Activated CD4-positive, alpha-beta T cell treated with anti-CD3 and anti-CD28 coated beads for 36 hours (primary cell): ENCODE data around the gene ASIC4. TPM values are rescaled to one million over a fixed set of nuclear protein-coding genes. Genes with fewer than 3 reads are reported as not detected.

Experiments
- ATAC-seq: fragments of 200-7000 bp; cut with Tn5 transposase; one replicate; pipeline ENCODE4 v1.10.0; 2021; ENCODE audit warnings: mild to moderate bottlenecking, moderate library complexity
- CTCF ChIA-PET: fragments of 350-600 bp; sonication (Branson Sonifier 250); formaldehyde crosslinking; loops from one replicate; lab custom pipeline; 2021; ENCODE audit warnings: antibody characterized with exemption; lab: Charles Lee
- POLR2A ChIA-PET: fragments of 350-600 bp; sonication (Branson Sonifier 250); formaldehyde crosslinking; loops from one replicate; lab custom pipeline; 2021; ENCODE audit warnings: antibody characterized with exemption, inconsistent platforms; lab: Charles Lee
- DNase-seq: peaks from one replicate; pipeline ENCODE4 v3.0.0-alpha.2; 2020
- H3K27ac Mint-ChIP-seq: one replicate; pipeline ENCODE4 v1.8.0; 2021; ENCODE audit warnings: mixed read lengths
- H3K27me3 Mint-ChIP-seq: one replicate; pipeline ENCODE4 v1.8.0; 2021; ENCODE audit warnings: mixed read lengths
- H3K36me3 Mint-ChIP-seq: one replicate; pipeline ENCODE4 v1.8.0; 2021; ENCODE audit warnings: low read depth, mixed read lengths
- H3K4me1 Mint-ChIP-seq: one replicate; pipeline ENCODE4 v1.8.0; 2021; ENCODE audit warnings: mixed read lengths
- H3K4me3 Mint-ChIP-seq: one replicate; pipeline ENCODE4 v1.8.0; 2021; ENCODE audit warnings: mild to moderate bottlenecking, moderate library complexity, mixed read lengths
- H3K9me3 Mint-ChIP-seq: one replicate; pipeline ENCODE4 v1.8.0; 2021; ENCODE audit warnings: low read depth, mixed read lengths
- intact Hi-C, 2 experiments: fragments of 100-400 bp; cut with DNase I in 1 of 2; cut with micrococcal nuclease in 1 of 2; formaldehyde crosslinking; loops; one replicate each; pipeline versions ENCODE4 v1.14.2 to v1.15.1; 2022 to 2024; cut with DNase I, micrococcal nuclease
- total RNA-seq, 2 experiments: library from RNA; stranded (reverse); gene quantifications; one replicate each; pipeline ENCODE4 v1.2.3, GENCODE V29; 2021

The ASIC4 gene
- total RNA-seq, 2 experiments from 2014 or later: not detected

DNA sequence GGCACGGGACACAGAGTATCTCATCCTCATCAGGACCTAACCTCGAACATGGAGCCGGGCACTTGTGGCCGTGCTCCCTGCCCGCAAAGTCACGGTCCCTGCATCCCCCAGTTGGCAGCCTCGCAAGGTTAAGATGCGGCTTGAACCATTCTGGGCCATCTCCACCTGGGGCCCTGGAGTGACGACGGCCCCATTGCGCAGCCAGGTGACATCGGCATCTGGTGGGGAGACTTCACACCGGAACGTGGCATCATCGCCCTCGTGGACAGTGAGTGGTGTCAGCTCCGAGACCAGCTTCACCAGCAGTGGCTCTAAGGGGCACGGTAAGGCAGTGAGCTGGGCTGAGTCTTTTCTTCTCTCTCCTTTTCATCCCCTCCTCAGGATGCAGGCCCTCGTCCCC is 42.1 kb downstream of the ASIC4 start:
- no peaks in the 10 kb centered on the region for H3K9me3 Mint-ChIP-seq
- H3K4me3 Mint-ChIP-seq: no peak overlapping the region
- no peak overlapping the region for H3K27ac Mint-ChIP-seq
- ATAC-seq (no peak), DNase-seq (no peak)
- H3K4me1 Mint-ChIP-seq: peaks cover 5% of the 10 kb centered on the region
- intact Hi-C loops: no loop called here
- H3K27me3 Mint-ChIP-seq: peaks cover 25% of the 10 kb centered on the region
- CTCF ChIA-PET: interaction anchor here (0.7 kb wide), 1 partner anchor 45 kb away, joined by 4 read pairs; no protein-coding TSS in a partner anchor
- H3K36me3 Mint-ChIP-seq: no peaks in the 10 kb centered on the region
- POLR2A ChIA-PET: no interaction called here

DNA sequence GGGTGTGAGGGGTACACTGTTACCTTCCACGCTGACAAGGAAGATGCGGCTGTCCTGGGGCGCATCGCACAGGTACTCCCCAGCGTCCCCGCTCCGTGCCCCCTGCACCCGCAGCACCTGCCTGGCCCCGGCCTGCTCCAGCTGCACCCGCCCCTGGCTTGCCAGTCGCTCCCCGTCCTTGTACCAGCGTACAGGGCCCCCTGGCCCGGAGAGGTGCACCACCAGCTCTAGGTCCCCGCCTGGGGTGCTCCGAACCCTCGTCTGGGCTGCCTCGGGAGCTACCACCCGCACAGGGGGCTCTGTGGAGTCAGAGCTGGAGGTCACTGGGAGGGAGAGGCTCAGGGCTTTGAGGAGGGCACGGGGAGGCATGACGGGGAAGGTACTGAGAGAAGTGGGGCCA is 43.0 kb downstream of the ASIC4 start:
- peaks cover 2% of the 10 kb centered on the region for H3K4me1 Mint-ChIP-seq
- H3K4me3 Mint-ChIP-seq: no peak overlapping the region
- ChIA-PET POLR2A (no interaction called here), CTCF (interaction anchor here (0.6 to 1.0 kb wide), 2 partner anchors 49 to 168 kb away, joined by 3 read pairs; no protein-coding TSS in a partner anchor)
- no peaks in the 10 kb centered on the region for H3K9me3 Mint-ChIP-seq
- ATAC-seq (no peak), DNase-seq (no peak)
- H3K27me3 Mint-ChIP-seq: peaks cover 24% of the 10 kb centered on the region
- H3K36me3 Mint-ChIP-seq: no peaks in the 10 kb centered on the region
- intact Hi-C loops: no loop called here
- no peak overlapping the region for H3K27ac Mint-ChIP-seq

DNA sequence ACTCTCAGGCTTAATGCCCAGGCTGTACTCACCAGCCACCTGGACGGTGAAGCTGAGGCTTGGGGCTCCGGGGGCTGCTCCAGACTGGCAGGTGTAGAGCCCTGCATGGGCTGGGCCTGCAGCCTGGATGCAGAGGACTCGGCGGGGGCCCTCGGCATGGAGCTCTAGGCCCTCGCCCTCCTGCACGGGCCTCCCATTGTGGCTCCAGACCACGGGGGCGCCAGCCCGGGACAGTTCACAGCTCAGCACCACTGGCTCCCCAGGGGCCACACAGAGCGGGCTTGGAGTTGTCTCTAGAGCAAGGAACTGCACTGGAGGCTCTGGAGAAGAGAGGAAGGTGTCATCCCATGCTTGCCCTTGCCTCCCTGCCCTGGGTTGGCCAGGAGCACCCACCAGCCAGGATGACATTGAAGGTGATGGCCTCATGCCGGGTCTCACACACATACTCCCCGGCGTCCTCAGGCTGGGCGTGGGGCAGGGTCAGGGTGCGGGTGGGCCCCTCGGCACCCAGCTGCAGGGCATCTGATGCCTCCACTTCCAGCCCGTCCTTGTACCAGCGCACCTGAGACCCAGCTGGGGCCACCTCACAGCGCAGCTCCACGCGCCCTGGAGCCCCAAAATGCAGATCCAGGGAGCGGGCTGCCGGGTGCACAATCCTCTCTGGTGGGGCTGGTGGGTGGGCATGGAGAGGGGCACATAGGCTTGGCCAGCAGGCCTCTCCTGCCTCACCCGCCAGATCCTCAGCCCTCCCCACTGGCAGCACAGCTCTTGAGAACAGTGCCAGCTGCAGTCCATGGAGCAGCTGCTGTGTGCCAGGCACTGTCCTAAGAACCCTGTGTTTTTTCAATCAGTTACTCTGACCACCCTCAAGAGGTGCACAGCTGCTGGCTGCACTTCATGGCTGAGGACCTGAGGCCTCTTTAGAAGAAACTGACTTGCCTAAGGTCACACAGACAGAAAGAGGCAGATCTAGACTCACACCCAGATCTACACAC is 43.8 kb downstream of the ASIC4 start:
- Mint-ChIP-seq H3K36me3 (no peaks in the 10 kb centered on the region), H3K27ac (no peak overlapping the region), H3K9me3 (no peaks in the 10 kb centered on the region), H3K27me3 (peaks cover 22% of the 10 kb centered on the region), H3K4me3 (no peak overlapping the region), H3K4me1 (peaks cover 2% of the 10 kb centered on the region)
- ATAC-seq (no peak), DNase-seq (no peak)
- POLR2A ChIA-PET: no interaction called here
- intact Hi-C loops: no loop called here
- CTCF ChIA-PET: interaction anchor here (0.6 to 3.2 kb wide), 5 partner anchors 34 to 169 kb away, joined by 3 to 18 read pairs (median 4); partner anchors contain the start of genes SPEG and STK11IP

DNA sequence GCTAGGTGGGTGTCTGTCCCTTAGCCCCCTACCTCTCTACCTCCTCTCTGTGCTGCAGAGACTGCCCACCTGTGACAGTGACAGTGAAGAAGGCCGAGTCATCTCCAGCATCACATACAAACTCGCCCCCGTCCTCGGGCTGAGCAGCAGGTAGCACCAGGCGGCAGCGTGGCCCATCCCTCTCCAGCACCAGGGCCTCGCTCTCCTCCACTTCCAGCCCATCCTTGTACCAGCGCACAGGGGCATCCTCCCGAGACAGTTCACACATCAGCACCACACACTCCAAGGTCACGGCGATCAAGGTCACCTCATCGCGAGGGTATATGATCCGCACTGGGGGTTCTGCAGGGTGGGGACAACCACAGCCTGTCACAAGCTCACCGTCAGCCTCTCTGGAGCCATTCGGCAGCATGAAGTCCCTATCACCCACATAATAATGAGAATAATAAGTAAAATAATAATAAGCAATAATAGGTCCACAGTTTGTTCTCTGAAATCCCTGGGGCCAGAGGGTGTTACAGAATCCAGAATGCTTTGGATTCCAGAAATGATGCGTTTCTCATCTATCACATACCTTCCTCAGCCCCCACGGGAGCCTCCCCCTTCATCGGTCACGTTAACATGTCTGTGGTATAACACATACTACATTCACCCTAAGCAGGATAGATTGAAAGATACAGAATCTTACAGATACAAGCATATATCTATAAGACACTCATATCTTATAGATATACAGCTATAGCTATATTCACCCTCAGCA is 45.1 kb downstream of the ASIC4 start:
- no peak for DNase-seq
- Mint-ChIP-seq H3K9me3 (no peaks in the 10 kb centered on the region), H3K36me3 (no peaks in the 10 kb centered on the region), H3K27ac (no peak overlapping the region), H3K4me3 (no peak overlapping the region), H3K4me1 (no peaks in the 10 kb centered on the region), H3K27me3 (peaks cover 13% of the 10 kb centered on the region)
- intact Hi-C loops: no loop called here
- CTCF ChIA-PET: interaction anchor here (0.6 to 3.2 kb wide), 19 partner anchors 8 to 281 kb away, joined by 3 to 18 read pairs (median 4); partner anchors contain the start of genes CHPF, OBSL1, STK11IP and TMEM198
- POLR2A ChIA-PET: no interaction called here
- no peak for ATAC-seq

DNA sequence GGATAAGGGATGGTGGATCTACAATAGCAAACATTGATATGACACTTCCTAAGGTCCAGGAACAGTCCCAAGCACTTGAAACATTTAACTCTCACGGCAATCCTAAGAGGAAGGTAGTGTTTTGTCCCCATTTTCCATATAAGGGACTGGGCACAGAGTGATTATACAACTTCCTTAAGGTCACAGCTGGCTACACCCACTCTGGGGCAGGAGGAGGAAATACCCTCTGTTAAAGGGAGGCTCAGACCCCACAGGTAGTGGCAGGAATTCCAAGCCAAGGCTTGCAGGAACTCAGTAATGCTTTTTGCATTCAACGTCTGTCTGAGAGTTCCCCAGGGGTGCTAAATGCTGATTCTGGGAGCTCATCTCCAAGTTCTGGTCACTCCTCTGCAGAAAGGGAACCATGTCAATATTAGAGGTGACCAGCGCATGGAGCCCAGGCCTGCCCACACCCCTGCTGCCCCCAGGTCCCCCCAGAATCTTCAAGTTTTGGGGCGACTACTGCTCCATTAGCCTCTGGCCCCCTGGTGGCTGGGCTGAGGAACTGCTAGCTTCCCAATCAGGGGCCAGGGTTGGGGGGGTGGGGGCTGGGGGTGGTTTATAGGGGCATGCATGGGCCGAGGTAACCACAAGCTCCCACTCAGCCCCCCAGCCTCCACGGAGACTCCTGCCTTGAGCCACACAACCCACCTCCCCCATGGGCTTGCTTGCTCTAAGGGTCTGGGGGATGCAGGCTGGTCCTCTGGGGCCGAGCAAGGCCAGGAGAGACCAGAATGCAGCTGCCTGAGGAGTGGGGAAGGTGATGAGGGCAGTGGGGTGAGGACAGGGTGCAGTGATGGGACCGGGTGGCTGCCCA is 46.0 kb downstream of the ASIC4 start:
- H3K27me3 Mint-ChIP-seq: peaks cover 6% of the 10 kb centered on the region
- no peak overlapping the region for H3K27ac Mint-ChIP-seq
- no peaks in the 10 kb centered on the region for H3K9me3 Mint-ChIP-seq
- CTCF ChIA-PET: interaction anchor here (0.6 to 3.2 kb wide), 29 partner anchors 8 to 282 kb away, joined by 3 to 18 read pairs (median 4); partner anchors contain the start of genes CHPF, INHA, OBSL1 and STK11IP
- ATAC-seq (peak; percentile 70), DNase-seq (peak; percentile 48)
- no peaks in the 10 kb centered on the region for H3K36me3 Mint-ChIP-seq
- POLR2A ChIA-PET: no interaction called here
- H3K4me3 Mint-ChIP-seq: no peak overlapping the region
- H3K4me1 Mint-ChIP-seq: no peaks in the 10 kb centered on the region
- intact Hi-C loops: no loop called here

DNA sequence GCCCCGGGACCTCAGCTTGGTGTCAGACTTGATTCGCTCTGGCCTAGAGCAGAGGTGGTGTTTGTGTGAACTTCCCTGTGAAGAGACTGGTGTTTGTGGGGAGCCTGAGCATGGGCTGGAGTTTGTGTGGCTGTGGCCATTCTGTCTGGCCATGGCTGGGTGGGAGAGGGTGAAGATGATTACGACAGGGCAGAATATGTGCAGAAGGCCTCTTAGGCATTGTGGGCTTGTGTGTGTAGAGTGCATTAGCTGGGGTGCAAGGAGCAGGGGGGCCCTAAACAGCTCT is 46.6 kb downstream of the ASIC4 start:
- Mint-ChIP-seq H3K4me1 (no peaks in the 10 kb centered on the region), H3K27ac (no peak overlapping the region), H3K27me3 (peaks cover 6% of the 10 kb centered on the region), H3K9me3 (no peaks in the 10 kb centered on the region), H3K4me3 (no peak overlapping the region), H3K36me3 (no peaks in the 10 kb centered on the region)
- ATAC-seq (peak; percentile 16), DNase-seq (no peak)
- intact Hi-C loops: no loop called here
- POLR2A ChIA-PET: no interaction called here
- CTCF ChIA-PET: interaction anchor here (0.6 to 3.2 kb wide), 18 partner anchors 8 to 159 kb away, joined by 3 to 18 read pairs (median 4); partner anchors contain the start of genes CHPF, INHA, OBSL1 and STK11IP

DNA sequence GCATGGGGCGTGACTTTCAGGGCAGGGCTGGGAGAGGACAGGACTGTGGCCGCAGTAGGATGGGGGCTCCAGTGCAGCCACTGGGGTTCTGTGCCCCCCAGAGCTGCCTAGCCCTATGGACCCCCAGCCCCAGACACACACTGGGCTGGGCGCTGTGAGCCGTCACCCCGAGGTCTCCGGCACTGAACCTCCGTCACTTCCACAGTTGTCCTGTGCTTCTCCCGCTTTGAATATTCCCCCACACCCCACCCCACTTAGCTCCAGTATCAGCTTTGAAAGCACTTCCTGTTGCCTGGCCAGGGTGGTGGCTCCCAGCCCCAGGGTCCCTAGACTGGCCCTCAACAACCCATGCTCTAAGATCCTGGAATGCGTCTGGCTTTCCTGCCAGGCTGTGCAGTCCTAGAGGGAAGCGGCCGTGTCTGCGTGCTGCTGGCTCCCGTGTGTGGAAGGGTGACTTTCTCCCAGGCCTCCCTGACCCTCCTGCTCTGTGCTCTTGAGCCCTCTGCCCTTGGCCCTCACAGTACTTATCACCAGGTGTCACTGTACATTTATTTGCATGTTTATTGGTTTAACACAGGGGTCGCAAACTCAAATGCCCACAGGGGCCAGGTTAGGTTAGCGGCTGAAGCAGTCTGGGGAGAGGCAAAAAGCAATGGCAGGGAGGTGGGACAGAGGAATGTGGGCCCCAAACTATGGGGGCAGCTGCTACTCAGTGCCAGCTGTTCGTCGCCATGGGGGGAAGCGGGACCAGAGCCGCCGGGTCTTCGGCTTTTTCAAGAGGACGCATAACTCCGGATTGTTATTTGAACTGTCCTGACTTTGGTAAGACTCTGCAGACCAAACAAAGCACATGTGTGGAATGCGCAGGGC is 47.1 kb downstream of the ASIC4 start:
- intact Hi-C loops: no loop called here
- Mint-ChIP-seq H3K27ac (no peak overlapping the region), H3K27me3 (peaks cover 6% of the 10 kb centered on the region), H3K4me3 (no peak overlapping the region), H3K9me3 (no peaks in the 10 kb centered on the region), H3K4me1 (no peaks in the 10 kb centered on the region), H3K36me3 (no peaks in the 10 kb centered on the region)
- ChIA-PET POLR2A (no interaction called here), CTCF (interaction anchor here (0.7 to 3.2 kb wide), 13 partner anchors 10 to 159 kb away, joined by 3 to 18 read pairs (median 4); partner anchors contain the start of genes CHPF, INHA, OBSL1 and STK11IP)
- ATAC-seq (no peak), DNase-seq (no peak)

DNA sequence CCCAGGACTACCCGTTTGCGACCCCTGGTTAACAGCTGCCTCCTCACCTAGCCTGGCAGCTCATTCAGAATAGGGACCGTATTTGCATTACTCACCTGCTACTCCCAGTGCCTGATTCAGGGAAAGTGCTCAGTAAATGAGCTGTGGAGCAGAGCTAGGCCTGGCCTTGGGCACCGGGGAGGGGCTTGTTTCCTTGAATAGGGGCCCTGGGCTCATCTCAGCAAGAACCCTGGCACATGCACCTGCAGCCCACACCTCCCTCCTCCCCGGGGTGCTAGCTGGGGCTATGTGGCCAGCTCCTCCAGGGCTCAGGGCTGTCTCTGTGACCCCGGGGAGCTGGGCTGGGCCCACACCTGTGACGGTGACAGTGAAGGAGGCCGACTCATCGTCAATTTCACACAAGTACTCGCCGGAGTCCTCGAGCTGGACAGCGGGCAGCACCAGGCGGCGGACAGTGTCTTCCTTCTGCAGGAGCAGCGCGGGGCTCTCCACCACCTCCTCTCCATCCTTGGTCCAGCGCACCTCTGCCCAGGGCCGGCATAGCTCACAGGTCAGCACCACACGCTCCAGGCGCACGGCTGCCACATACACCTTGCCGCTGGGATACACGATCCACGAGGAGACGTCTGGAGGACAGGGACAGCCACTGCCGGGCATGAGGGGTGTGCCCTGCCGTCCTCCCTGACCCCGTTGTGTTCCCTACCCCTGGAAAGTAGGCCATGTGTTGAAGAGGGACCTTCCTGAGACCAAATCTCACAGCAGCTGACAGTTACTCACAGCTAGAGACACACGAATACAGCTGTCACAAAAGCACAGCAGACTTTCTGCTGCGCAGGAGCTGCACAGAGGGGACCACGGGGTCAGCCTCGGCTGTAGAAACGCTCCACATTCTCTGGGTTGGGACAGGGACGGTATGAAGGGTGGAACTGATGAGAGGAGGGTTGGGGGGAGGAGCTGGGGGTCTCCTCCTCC is 48.1 kb downstream of the ASIC4 start:
- H3K27ac Mint-ChIP-seq: no peak overlapping the region
- H3K4me3 Mint-ChIP-seq: no peak overlapping the region
- intact Hi-C loops: no loop called here
- H3K4me1 Mint-ChIP-seq: no peaks in the 10 kb centered on the region
- H3K27me3 Mint-ChIP-seq: peaks cover 3% of the 10 kb centered on the region
- no peaks in the 10 kb centered on the region for H3K9me3 Mint-ChIP-seq
- ChIA-PET POLR2A (no interaction called here), CTCF (interaction anchor here (0.7 to 3.2 kb wide), 2 partner anchors 38 to 80 kb away, joined by 4 to 14 read pairs; no protein-coding TSS in a partner anchor)
- no peak for ATAC-seq
- DNase-seq: no peak
- no peaks in the 10 kb centered on the region for H3K36me3 Mint-ChIP-seq

DNA sequence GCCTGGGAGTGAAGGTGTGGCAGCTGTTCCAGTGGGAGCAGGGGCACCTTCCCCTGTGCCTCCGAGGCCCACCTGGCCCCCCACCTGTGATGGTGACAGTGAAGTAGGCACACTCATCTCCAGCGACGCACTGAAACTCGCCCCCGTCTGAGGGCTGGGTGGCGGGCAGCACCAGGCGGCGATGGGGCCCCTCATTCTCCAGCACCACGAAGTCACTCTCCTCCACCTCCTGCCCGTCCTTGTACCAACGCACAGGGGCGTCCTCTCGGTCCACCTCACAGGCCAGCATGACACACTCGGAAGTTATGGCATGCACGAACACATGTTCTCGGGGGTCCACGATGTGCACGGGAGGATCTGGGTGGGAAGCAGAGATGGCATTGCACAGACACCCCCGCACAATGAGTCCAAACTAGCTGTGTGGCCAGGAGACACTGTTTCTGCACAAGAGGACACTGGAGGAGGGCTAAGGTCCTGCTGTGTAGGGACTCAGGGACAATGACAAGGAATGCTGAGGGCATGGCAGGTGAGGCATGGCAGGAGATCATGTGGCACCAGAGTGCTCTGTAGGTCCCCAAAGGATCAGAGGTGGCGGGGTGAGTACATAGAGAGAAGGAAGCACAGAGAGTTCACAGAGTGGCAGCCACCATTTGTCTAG is 49.1 kb downstream of the ASIC4 start:
- ATAC-seq (no peak), DNase-seq (no peak)
- H3K36me3 Mint-ChIP-seq: no peaks in the 10 kb centered on the region
- no peak overlapping the region for H3K27ac Mint-ChIP-seq
- H3K9me3 Mint-ChIP-seq: no peaks in the 10 kb centered on the region
- H3K4me3 Mint-ChIP-seq: no peak overlapping the region
- POLR2A ChIA-PET: no interaction called here
- peaks cover 6% of the 10 kb centered on the region for H3K27me3 Mint-ChIP-seq
- no peaks in the 10 kb centered on the region for H3K4me1 Mint-ChIP-seq
- CTCF ChIA-PET: interaction anchor here (0.6 to 0.9 kb wide), 2 partner anchors 33 to 215 kb away, joined by 3 read pairs; no protein-coding TSS in a partner anchor
- intact Hi-C loops: no loop called here
